Astrocyte (in vitro differentiated cells and primary cell): ENCODE results near the gene CCDC51. TPM values are rescaled to one million over a fixed set of nuclear protein-coding genes. Genes with fewer than 3 reads are reported as not detected.

Experiments used
- DNase-seq: peaks from one replicate; pipeline ENCODE4 v3.0.0-alpha.2; 2010; ENCODE audit warnings: low read depth
- FAIRE-seq: peaks from 2 replicates; lab custom pipeline; 2011; peaks lifted over from hg19 to GRCh38; lab: Jason Lieb, UNC
- H2AFZ ChIP-seq: 2 replicates; pipeline ENCODE4 v1.6.0; 2012; ENCODE audit warnings: low read depth, low read length, inconsistent platforms
- H3K27ac ChIP-seq: 2 replicates; pipeline ENCODE4 v1.5.1; 2011; ENCODE audit warnings: low read depth, low read length, inconsistent platforms
- H3K27me3 ChIP-seq: 2 replicates; pipeline ENCODE4 v1.6.0; 2011; ENCODE audit warnings: low read length, inconsistent platforms; ENCODE audit not compliant: insufficient read depth
- H3K36me3 ChIP-seq: 2 replicates; pipeline ENCODE4 v1.5.1; 2011; ENCODE audit warnings: low read length, inconsistent platforms; ENCODE audit not compliant: insufficient read depth
- H3K4me1 ChIP-seq: 2 replicates; pipeline ENCODE4 v1.5.1; 2011; ENCODE audit warnings: low read length, inconsistent platforms; ENCODE audit not compliant: insufficient read depth
- H3K4me2 ChIP-seq: 2 replicates; pipeline ENCODE4 v1.6.0; 2012; ENCODE audit warnings: low read length, inconsistent platforms
- H3K4me3 ChIP-seq: 2 replicates; pipeline ENCODE4 v1.5.1; 2011; ENCODE audit warnings: low read depth, mild to moderate bottlenecking, low read length, inconsistent platforms; ENCODE audit not compliant: insufficient read depth
- H3K79me2 ChIP-seq: 2 replicates; pipeline ENCODE4 v1.6.0; 2012; ENCODE audit warnings: mild to moderate bottlenecking, low read length, inconsistent platforms; ENCODE audit not compliant: insufficient read depth
- H3K9ac ChIP-seq: 2 replicates; pipeline ENCODE4 v1.6.0; 2012; ENCODE audit warnings: mild to moderate bottlenecking, low read length, inconsistent platforms
- H3K9me3 ChIP-seq: 2 replicates; pipeline ENCODE4 v1.5.1; 2012; ENCODE audit warnings: low read depth, mild to moderate bottlenecking, low read length, inconsistent platforms; ENCODE audit not compliant: insufficient read depth
- H4K20me1 ChIP-seq: 2 replicates; pipeline ENCODE4 v1.6.0; 2012; ENCODE audit warnings: low read length, inconsistent platforms; ENCODE audit not compliant: insufficient read depth
- H3K27ac Mint-ChIP-seq: one replicate; pipeline ENCODE4 v1.8.0; 2021; ENCODE audit warnings: mild to moderate bottlenecking, mixed read lengths; ENCODE audit not compliant: unreplicated experiment
- H3K27me3 Mint-ChIP-seq: one replicate; pipeline ENCODE4 v1.8.0; 2021; ENCODE audit warnings: low read depth, mixed read lengths; ENCODE audit not compliant: unreplicated experiment
- H3K36me3 Mint-ChIP-seq: one replicate; pipeline ENCODE4 v1.8.0; 2021; ENCODE audit warnings: low read depth, mixed read lengths; ENCODE audit not compliant: unreplicated experiment
- H3K4me1 Mint-ChIP-seq: one replicate; pipeline ENCODE4 v1.8.0; 2021; ENCODE audit warnings: low read depth, mixed read lengths; ENCODE audit not compliant: unreplicated experiment
- H3K4me3 Mint-ChIP-seq: one replicate; pipeline ENCODE4 v1.8.0; 2021; ENCODE audit warnings: mild to moderate bottlenecking, moderate library complexity, mixed read lengths; ENCODE audit not compliant: unreplicated experiment
- H3K9me3 Mint-ChIP-seq: one replicate; pipeline ENCODE4 v1.8.0; 2021; ENCODE audit warnings: mild to moderate bottlenecking, mixed read lengths; ENCODE audit not compliant: unreplicated experiment
- EZH2 ChIP-seq: IDR thresholded peaks from 2 replicates; pipeline ENCODE4 v1.6.1; 2012; ENCODE audit warnings: mild to moderate bottlenecking, low read length, inconsistent platforms; ENCODE audit not compliant: insufficient read depth
- total RNA-seq: library from RNA; stranded (reverse); gene quantifications from 2 replicates; pipeline ENCODE4 v1.2.1, GENCODE V29; 2021
- TF ChIP-seq, protein P1 (sequence below): IDR thresholded peaks from 2 replicates; pipeline ENCODE4 v1.5.1; 2011; ENCODE audit warnings: low read depth, mild to moderate bottlenecking, inconsistent platforms, low read length, moderate library complexity; ENCODE audit not compliant: insufficient read depth

CCDC51 gene
- total RNA-seq, 1 donor from 2014 or later = 16.5 TPM

DNA sequence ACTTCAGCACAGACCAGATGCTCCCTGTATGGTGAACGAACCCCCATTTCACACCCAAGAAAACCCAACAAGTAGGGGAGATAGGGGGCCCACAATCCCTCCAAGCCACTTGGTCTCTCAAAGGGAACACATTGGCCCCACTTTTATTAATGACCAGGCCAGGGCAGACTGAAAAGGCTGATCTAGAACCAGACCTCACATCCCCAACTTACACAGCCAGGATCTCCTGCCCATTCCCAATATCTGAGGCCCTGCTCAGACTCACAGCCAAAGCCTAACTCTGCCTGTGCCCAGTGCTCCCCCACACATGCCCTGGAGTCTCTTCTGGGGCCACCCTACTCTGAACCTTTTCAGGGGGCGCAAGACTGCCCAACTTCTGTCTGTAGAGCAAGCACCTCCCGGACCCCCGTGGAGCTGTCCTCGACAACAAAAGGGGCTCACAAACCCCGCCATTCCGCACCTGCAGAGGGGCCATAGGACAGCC lies 11.8 kb downstream of the CCDC51 start:
- Mint-ChIP-seq H3K9me3 (no peaks in the 10 kb centered on the region), H3K4me3 (peak overlapping the region; percentile 85), H3K27ac (peak overlapping the region; percentile 80), H3K36me3 (peaks cover 8% of the 10 kb centered on the region), H3K27me3 (no peaks in the 10 kb centered on the region), H3K4me1 (peaks cover 46% of the 10 kb centered on the region)
- FAIRE-seq (no peak), DNase-seq (no peak)
- Histone ChIP-seq H3K4me1 (peaks cover 47% of the 10 kb centered on the region), H3K4me2 (peak overlapping the region; percentile 97), H3K4me3 (peak overlapping the region; percentile 68), H3K36me3 (peaks cover 7% of the 10 kb centered on the region), H3K27me3 (no peaks in the 10 kb centered on the region), H3K27ac (no peak overlapping the region), H3K9me3 (no peaks in the 10 kb centered on the region), H3K79me2 (peaks cover 43% of the 10 kb centered on the region), H3K9ac (peak overlapping the region; percentile 84), H4K20me1 (peaks cover 52% of the 10 kb centered on the region), H2AFZ (peak overlapping the region; percentile 56)
- no peak for TF ChIP-seq EZH2
- TF ChIP-seq, protein P1, sequence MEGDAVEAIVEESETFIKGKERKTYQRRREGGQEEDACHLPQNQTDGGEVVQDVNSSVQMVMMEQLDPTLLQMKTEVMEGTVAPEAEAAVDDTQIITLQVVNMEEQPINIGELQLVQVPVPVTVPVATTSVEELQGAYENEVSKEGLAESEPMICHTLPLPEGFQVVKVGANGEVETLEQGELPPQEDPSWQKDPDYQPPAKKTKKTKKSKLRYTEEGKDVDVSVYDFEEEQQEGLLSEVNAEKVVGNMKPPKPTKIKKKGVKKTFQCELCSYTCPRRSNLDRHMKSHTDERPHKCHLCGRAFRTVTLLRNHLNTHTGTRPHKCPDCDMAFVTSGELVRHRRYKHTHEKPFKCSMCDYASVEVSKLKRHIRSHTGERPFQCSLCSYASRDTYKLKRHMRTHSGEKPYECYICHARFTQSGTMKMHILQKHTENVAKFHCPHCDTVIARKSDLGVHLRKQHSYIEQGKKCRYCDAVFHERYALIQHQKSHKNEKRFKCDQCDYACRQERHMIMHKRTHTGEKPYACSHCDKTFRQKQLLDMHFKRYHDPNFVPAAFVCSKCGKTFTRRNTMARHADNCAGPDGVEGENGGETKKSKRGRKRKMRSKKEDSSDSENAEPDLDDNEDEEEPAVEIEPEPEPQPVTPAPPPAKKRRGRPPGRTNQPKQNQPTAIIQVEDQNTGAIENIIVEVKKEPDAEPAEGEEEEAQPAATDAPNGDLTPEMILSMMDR = no peak

DNA sequence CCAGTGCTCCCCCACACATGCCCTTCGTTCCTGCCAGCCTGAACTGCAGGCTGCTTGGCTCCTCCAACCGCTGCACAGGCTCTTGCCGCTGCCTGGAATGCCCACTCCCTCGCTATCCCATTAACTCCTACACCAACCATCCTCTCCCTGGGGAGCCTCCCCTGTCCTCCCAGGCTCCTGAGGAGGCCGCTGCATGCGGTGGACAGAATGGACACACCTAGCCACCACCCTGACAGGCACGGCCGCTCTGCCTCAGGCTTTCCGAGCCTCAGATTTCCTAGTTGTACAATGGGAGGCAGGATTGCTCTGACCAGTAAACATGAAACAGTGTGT lies 12.3 kb downstream of the CCDC51 start:
- Mint-ChIP-seq H3K4me3 (peak overlapping the region; percentile 85), H3K27me3 (no peaks in the 10 kb centered on the region), H3K36me3 (peaks cover 10% of the 10 kb centered on the region), H3K27ac (no peak overlapping the region), H3K9me3 (no peaks in the 10 kb centered on the region), H3K4me1 (peaks cover 44% of the 10 kb centered on the region)
- Histone ChIP-seq H3K4me2 (peak overlapping the region; percentile 97), H2AFZ (no peak overlapping the region), H4K20me1 (peaks cover 57% of the 10 kb centered on the region), H3K4me1 (peaks cover 46% of the 10 kb centered on the region), H3K9me3 (no peaks in the 10 kb centered on the region), H3K79me2 (peaks cover 43% of the 10 kb centered on the region), H3K27ac (no peak overlapping the region), H3K9ac (peak overlapping the region; percentile 84), H3K36me3 (peaks cover 7% of the 10 kb centered on the region), H3K4me3 (peak overlapping the region; percentile 68), H3K27me3 (no peaks in the 10 kb centered on the region)
- FAIRE-seq = no peak
- DNase-seq = no peak
- TF ChIP-seq EZH2 = no peak
- TF ChIP-seq, protein P1 = no peak

DNA sequence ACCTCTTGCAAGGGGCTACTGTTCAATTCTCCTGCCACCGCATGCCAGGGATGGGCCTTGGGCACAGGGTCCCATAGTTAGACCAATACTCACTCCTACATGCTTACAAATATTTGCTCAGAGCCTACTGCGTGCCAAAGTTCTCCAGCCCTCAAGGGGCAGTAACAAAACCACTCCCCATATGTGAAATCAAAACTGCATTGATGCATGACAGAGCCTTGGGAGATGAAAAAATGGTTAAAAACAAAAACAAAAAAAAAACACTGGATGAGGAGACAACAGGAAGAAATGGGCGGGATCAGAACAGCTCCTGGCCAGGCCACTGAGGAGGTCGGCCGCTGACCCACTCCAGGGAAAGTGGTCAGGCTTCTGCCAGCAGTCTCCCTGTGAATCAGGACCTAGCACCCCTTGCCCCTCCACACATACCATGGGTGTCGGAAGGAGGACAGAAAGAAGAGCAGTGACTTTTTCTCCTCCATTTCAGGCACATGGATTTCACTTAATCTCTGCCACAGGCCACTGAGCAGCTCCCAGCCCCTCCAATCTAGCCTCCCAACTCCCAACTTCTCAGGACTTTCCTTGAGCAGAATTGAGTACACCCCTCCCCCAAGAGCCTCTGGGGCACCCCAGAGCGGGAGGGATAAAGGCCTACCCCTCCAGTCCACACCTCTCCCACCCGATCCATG lies 12.8 kb downstream of the CCDC51 start:
- H3K4me2 ChIP-seq = peak overlapping the region; percentile 97
- H3K4me1 Mint-ChIP-seq = peaks cover 40% of the 10 kb centered on the region
- H3K79me2 ChIP-seq = peaks cover 47% of the 10 kb centered on the region

More for the DNA sequence above, 12.8 kb downstream of the CCDC51 start:
- peak overlapping the region; percentile 85 for H3K4me3 Mint-ChIP-seq
- DNase-seq (no peak), FAIRE-seq (no peak)
- TF ChIP-seq, protein P1 = no peak
- no peak for TF ChIP-seq EZH2
- peaks cover 7% of the 10 kb centered on the region for H3K36me3 Mint-ChIP-seq
- Histone ChIP-seq H3K9me3 (no peaks in the 10 kb centered on the region), H3K27ac (no peak overlapping the region), H2AFZ (no peak overlapping the region), H3K36me3 (peaks cover 3% of the 10 kb centered on the region), H4K20me1 (peaks cover 62% of the 10 kb centered on the region), H3K27me3 (no peaks in the 10 kb centered on the region), H3K4me3 (no peak overlapping the region), H3K4me1 (peaks cover 41% of the 10 kb centered on the region), H3K9ac (no peak overlapping the region)
- H3K9me3 Mint-ChIP-seq = no peaks in the 10 kb centered on the region
- no peaks in the 10 kb centered on the region for H3K27me3 Mint-ChIP-seq
- no peak overlapping the region for H3K27ac Mint-ChIP-seq
